GM23338 (cell line): Measurements from ENCODE around the gene COPS2. TPM values are rescaled to one million over a fixed set of nuclear protein-coding genes. Genes with fewer than 3 reads are reported as not detected.

Experiments
- ATAC-seq: fragments of 200-7000 bp; cut with Tn5 transposase; 3 replicates; pipeline ENCODE4 v1.9.1; 2020
- DNase-seq: peaks from one replicate; pipeline ENCODE4 v3.0.0-alpha.2; 2015; ENCODE audit warnings: low spot score
- H2AFZ ChIP-seq: fragments of 200-600 bp; sonication (generic); 2 replicates; pipeline ENCODE4 v1.8.0; 2016; ENCODE audit warnings: antibody characterized with exemption, mild to moderate bottlenecking, moderate library complexity
- H3F3A ChIP-seq: fragments of 200-600 bp; sonication (generic); replicated peaks from 2 replicates; pipeline ENCODE4 v1.8.0; 2017; ENCODE audit warnings: antibody characterized with exemption, mixed run types, low read depth
- H3K27ac ChIP-seq: fragments of 200-600 bp; sonication (generic); 2 replicates; pipeline ENCODE4 v1.6.1; 2016; ENCODE audit warnings: low read depth
- H3K27me3 ChIP-seq: fragments of 200-600 bp; sonication (generic); 2 replicates; pipeline ENCODE4 v1.8.0; 2016; ENCODE audit warnings: mild to moderate bottlenecking, mixed run types, moderate library complexity; ENCODE audit not compliant: insufficient read depth
- H3K36me3 ChIP-seq: fragments of 200-600 bp; sonication (generic); 2 replicates; pipeline ENCODE4 v1.8.0; 2016; ENCODE audit warnings: mild to moderate bottlenecking; ENCODE audit not compliant: insufficient read depth
- H3K4me1 ChIP-seq: fragments of 200-600 bp; sonication (generic); 2 replicates; pipeline ENCODE4 v1.8.0; 2016; ENCODE audit warnings: mild to moderate bottlenecking, moderate library complexity; ENCODE audit not compliant: insufficient read depth
- H3K4me2 ChIP-seq: fragments of 200-600 bp; sonication (generic); 2 replicates; pipeline ENCODE4 v1.7.1; 2017; ENCODE audit warnings: mixed run types
- H3K4me3 ChIP-seq: fragments of 200-600 bp; sonication (generic); 2 replicates; pipeline ENCODE4 v1.6.1; 2016; ENCODE audit warnings: mixed run types
- H3K79me2 ChIP-seq: fragments of 200-600 bp; sonication (generic); replicated peaks from 2 replicates; pipeline ENCODE4 v1.8.0; 2017; ENCODE audit warnings: mild to moderate bottlenecking; ENCODE audit not compliant: insufficient read depth
- H3K9me2 ChIP-seq: fragments of 200-600 bp; sonication (generic); 2 replicates; pipeline ENCODE4 v1.8.0; 2017; ENCODE audit not compliant: insufficient read depth
- H4K20me1 ChIP-seq: fragments of 200-600 bp; sonication (generic); replicated peaks from 2 replicates; pipeline ENCODE4 v1.8.0; 2017; ENCODE audit warnings: mild to moderate bottlenecking; ENCODE audit not compliant: insufficient read depth
- H3K27ac Mint-ChIP-seq: 2 replicates; pipeline ENCODE4 v1.8.0; 2020; ENCODE audit warnings: inconsistent platforms, mild to moderate bottlenecking, moderate library complexity, mixed read lengths
- H3K27me3 Mint-ChIP-seq: 3 replicates; pipeline ENCODE4 v1.8.0; 2022; ENCODE audit warnings: low read depth, mild to moderate bottlenecking, moderate library complexity, mixed read lengths, inconsistent platforms; ENCODE audit not compliant: insufficient read depth, poor library complexity
- H3K36me3 Mint-ChIP-seq: 3 replicates; pipeline ENCODE4 v1.8.0; 2021; ENCODE audit warnings: low read depth, mild to moderate bottlenecking, inconsistent platforms, moderate library complexity, mixed read lengths
- H3K4me1 Mint-ChIP-seq: 3 replicates; pipeline ENCODE4 v1.8.0; 2020; ENCODE audit warnings: mild to moderate bottlenecking, inconsistent platforms, mixed read lengths
- H3K4me3 Mint-ChIP-seq: 3 replicates; pipeline ENCODE4 v1.8.0; 2021; ENCODE audit warnings: moderate library complexity, mild to moderate bottlenecking, inconsistent platforms, mixed read lengths
- H3K9me3 Mint-ChIP-seq: 3 replicates; pipeline ENCODE4 v1.8.0; 2020; ENCODE audit warnings: moderate library complexity, mild to moderate bottlenecking, inconsistent platforms, mixed read lengths
- ETS1 ChIP-seq: IDR thresholded peaks from 2 replicates; pipeline ENCODE4 v1.6.1; 2016; ENCODE audit warnings: antibody characterized with exemption
- EZH2phosphoT487 ChIP-seq: fragments of 200-600 bp; sonication (generic); IDR thresholded peaks from one replicate; pipeline ENCODE4 v1.8.1; 2018; ENCODE audit warnings: antibody characterized with exemption; ENCODE audit not compliant: unreplicated experiment
- POLR2AphosphoS5 ChIP-seq: IDR thresholded peaks from 2 replicates; pipeline ENCODE4 v1.6.1; 2016; ENCODE audit warnings: antibody characterized with exemption, low read depth
- STAT1 ChIP-seq: IDR thresholded peaks from one replicate; pipeline ENCODE4 v1.6.1; 2016; ENCODE audit warnings: antibody characterized with exemption; ENCODE audit not compliant: unreplicated experiment
- ZNF114 ChIP-seq: fragments of 250-450 bp; sonication (Bioruptor Pico); IDR thresholded peaks from 2 replicates; pipeline ENCODE4 v1.5.0; 2020; ENCODE audit warnings: mild to moderate bottlenecking, moderate library complexity
- polyA plus RNA-seq: library from polyadenylated mRNA; unstranded; fragments of >200 nt; fragmentation: Nextera tagmentation; extraction: Ambion mirVana; gene quantifications from 2 replicates; pipeline ENCODE4 v1.2.1, GENCODE V29; 2016
- total RNA-seq: library from RNA; depleted of rRNA; stranded (reverse); fragments of >200 nt; shearing (Covaris generic); gene quantifications from 2 replicates; pipeline ENCODE4 v1.2.3, GENCODE V29; 2014
- TF ChIP-seq, protein P1 (sequence below): fragments of 250-450 bp; sonication (Bioruptor Pico); IDR thresholded peaks from 2 replicates; pipeline ENCODE4 v1.5.0; 2020; ENCODE audit warnings: mild to moderate bottlenecking, moderate library complexity
- TF ChIP-seq, protein P2 (sequence below), 2 experiments: fragments of 200-600 bp in 1 of 2; sonication (generic) in 1 of 2; conservative IDR thresholded peaks; 2 replicates each; pipeline versions ENCODE4 v1.5.1 to v1.6.1; 2016 to 2017; ENCODE audit warnings: antibody characterized with exemption in 2 of 2, low read depth in 2 of 2, mild to moderate bottlenecking in 2 of 2, moderate library complexity in 1 of 2

Gene COPS2
- total and polyA plus RNA-seq, 2 experiments from 2014 or later = 38.7 to 67.3 TPM

- no peak overlapping the region for H3K4me2 ChIP-seq
- Mint-ChIP-seq H3K4me3 (no peak overlapping the region), H3K4me1 (peaks cover 8% of the 10 kb centered on the region; the same call in 2 of the 3 replicates), H3K36me3 (peaks cover 11% of the 10 kb centered on the region; the same call in 2 of the 3 replicates), H3K27ac (no peak overlapping the region), H3K27me3 (peaks cover 1% of the 10 kb centered on the region), H3K9me3 (no peaks in the 10 kb centered on the region)
- no peaks in the 10 kb centered on the region; the same call in none of the 2 replicates for H4K20me1 ChIP-seq
- no peaks in the 10 kb centered on the region for H3K9me2 ChIP-seq
- ATAC-seq = no peak
- DNase-seq = no peak
- H3K4me3 ChIP-seq = no peak overlapping the region
- TF ChIP-seq STAT1 (no peak), EZH2phosphoT487 (no peak)
- H3K36me3 ChIP-seq = peaks cover 20% of the 10 kb centered on the region
- no peaks in the 10 kb centered on the region for H3K4me1 ChIP-seq
- no peaks in the 10 kb centered on the region for H3F3A ChIP-seq
- no peaks in the 10 kb centered on the region for H3K79me2 ChIP-seq
- H3K27ac ChIP-seq = no peak overlapping the region
- H2AFZ ChIP-seq = no peak overlapping the region
- H3K27me3 ChIP-seq = no peaks in the 10 kb centered on the region
These were observed 31.0 kb downstream of the COPS2 start for GRCh38 chr15:49124371-49124770.

DNA sequence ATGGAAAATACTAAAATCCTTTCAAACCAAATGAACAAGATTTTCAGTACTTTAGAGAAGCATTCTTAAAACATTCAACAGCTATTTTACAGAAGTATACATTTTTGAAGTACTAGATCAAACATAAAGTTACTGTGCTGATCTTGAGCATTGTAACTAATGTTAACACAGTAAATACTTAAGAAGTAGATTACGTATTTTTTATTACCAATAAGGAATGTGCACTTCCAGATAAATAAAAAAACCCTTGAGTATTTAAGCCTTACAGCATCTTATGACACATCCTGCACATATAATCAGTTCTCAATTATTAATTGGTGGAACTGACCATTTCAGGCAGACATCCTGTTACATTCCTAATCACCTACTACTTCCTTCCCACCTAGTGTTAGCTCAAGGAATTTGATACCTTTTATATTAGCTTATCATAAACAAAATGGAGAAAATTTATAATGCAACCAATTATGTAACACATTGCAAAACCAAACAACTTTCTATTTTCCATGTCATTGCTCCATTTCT, 32.8 kb downstream of the COPS2 start:
- Mint-ChIP-seq H3K36me3 (peaks cover 1% of the 10 kb centered on the region; the same call in 1 of the 3 replicates), H3K4me1 (peaks cover 11% of the 10 kb centered on the region; the same call in 2 of the 3 replicates), H3K9me3 (no peaks in the 10 kb centered on the region), H3K27me3 (peaks cover 1% of the 10 kb centered on the region), H3K27ac (no peak overlapping the region), H3K4me3 (no peak overlapping the region)
- Histone ChIP-seq H3F3A (no peaks in the 10 kb centered on the region), H3K9me2 (no peaks in the 10 kb centered on the region), H3K79me2 (no peaks in the 10 kb centered on the region), H3K27ac (no peak overlapping the region), H2AFZ (no peak overlapping the region), H4K20me1 (no peaks in the 10 kb centered on the region; the same call in 1 of the 2 replicates), H3K4me2 (no peak overlapping the region), H3K27me3 (no peaks in the 10 kb centered on the region), H3K4me3 (no peak overlapping the region), H3K36me3 (peaks cover 3% of the 10 kb centered on the region; the same call in 1 of the 2 replicates), H3K4me1 (no peaks in the 10 kb centered on the region)
- no peak for ATAC-seq
- DNase-seq = no peak
- no peak for TF ChIP-seq ZNF114 (CRISPR knock-in tag)

DNA sequence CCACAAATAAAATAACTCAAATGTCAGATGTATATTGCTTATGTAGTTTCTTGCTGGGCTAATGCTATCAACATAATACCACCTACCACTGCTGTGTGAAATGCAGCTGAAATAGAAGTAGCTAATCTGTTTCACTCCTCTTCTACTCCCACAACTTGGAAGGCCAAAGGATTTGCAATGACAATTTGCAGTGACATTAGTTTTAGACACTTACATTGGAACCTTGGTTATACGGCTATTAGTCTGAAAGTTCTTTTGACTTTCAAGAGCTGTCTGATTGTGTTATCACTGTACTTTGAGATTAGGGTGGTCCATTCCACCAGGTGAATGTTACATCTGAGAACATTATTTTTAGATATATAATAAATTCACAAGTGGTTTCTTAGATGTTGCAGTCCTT, 33.5 kb downstream of the COPS2 start:
- peaks cover 11% of the 10 kb centered on the region; the same call in 2 of the 3 replicates for H3K4me1 Mint-ChIP-seq
- Histone ChIP-seq H4K20me1 (no peaks in the 10 kb centered on the region; the same call in 1 of the 2 replicates), H3K4me1 (no peaks in the 10 kb centered on the region), H3K4me2 (no peak overlapping the region), H3K79me2 (no peaks in the 10 kb centered on the region), H3K27me3 (no peaks in the 10 kb centered on the region), H3K27ac (no peak overlapping the region), H3K4me3 (no peak overlapping the region), H3F3A (no peaks in the 10 kb centered on the region), H2AFZ (no peak overlapping the region), H3K9me2 (no peaks in the 10 kb centered on the region), H3K36me3 (0 out of 2 replicates have a peak, but pooled peaks cover 3% of the 10 kb centered on the region)
- H3K4me3 Mint-ChIP-seq = no peak overlapping the region
- H3K9me3 Mint-ChIP-seq = no peaks in the 10 kb centered on the region
- ATAC-seq (no peak), DNase-seq (no peak)
- peaks cover 1% of the 10 kb centered on the region for H3K27me3 Mint-ChIP-seq
- no peaks in the 10 kb centered on the region; the same call in 2 of the 3 replicates for H3K36me3 Mint-ChIP-seq
- no peak overlapping the region for H3K27ac Mint-ChIP-seq
- TF ChIP-seq ETS1 = no peak
- TF ChIP-seq, protein P1, sequence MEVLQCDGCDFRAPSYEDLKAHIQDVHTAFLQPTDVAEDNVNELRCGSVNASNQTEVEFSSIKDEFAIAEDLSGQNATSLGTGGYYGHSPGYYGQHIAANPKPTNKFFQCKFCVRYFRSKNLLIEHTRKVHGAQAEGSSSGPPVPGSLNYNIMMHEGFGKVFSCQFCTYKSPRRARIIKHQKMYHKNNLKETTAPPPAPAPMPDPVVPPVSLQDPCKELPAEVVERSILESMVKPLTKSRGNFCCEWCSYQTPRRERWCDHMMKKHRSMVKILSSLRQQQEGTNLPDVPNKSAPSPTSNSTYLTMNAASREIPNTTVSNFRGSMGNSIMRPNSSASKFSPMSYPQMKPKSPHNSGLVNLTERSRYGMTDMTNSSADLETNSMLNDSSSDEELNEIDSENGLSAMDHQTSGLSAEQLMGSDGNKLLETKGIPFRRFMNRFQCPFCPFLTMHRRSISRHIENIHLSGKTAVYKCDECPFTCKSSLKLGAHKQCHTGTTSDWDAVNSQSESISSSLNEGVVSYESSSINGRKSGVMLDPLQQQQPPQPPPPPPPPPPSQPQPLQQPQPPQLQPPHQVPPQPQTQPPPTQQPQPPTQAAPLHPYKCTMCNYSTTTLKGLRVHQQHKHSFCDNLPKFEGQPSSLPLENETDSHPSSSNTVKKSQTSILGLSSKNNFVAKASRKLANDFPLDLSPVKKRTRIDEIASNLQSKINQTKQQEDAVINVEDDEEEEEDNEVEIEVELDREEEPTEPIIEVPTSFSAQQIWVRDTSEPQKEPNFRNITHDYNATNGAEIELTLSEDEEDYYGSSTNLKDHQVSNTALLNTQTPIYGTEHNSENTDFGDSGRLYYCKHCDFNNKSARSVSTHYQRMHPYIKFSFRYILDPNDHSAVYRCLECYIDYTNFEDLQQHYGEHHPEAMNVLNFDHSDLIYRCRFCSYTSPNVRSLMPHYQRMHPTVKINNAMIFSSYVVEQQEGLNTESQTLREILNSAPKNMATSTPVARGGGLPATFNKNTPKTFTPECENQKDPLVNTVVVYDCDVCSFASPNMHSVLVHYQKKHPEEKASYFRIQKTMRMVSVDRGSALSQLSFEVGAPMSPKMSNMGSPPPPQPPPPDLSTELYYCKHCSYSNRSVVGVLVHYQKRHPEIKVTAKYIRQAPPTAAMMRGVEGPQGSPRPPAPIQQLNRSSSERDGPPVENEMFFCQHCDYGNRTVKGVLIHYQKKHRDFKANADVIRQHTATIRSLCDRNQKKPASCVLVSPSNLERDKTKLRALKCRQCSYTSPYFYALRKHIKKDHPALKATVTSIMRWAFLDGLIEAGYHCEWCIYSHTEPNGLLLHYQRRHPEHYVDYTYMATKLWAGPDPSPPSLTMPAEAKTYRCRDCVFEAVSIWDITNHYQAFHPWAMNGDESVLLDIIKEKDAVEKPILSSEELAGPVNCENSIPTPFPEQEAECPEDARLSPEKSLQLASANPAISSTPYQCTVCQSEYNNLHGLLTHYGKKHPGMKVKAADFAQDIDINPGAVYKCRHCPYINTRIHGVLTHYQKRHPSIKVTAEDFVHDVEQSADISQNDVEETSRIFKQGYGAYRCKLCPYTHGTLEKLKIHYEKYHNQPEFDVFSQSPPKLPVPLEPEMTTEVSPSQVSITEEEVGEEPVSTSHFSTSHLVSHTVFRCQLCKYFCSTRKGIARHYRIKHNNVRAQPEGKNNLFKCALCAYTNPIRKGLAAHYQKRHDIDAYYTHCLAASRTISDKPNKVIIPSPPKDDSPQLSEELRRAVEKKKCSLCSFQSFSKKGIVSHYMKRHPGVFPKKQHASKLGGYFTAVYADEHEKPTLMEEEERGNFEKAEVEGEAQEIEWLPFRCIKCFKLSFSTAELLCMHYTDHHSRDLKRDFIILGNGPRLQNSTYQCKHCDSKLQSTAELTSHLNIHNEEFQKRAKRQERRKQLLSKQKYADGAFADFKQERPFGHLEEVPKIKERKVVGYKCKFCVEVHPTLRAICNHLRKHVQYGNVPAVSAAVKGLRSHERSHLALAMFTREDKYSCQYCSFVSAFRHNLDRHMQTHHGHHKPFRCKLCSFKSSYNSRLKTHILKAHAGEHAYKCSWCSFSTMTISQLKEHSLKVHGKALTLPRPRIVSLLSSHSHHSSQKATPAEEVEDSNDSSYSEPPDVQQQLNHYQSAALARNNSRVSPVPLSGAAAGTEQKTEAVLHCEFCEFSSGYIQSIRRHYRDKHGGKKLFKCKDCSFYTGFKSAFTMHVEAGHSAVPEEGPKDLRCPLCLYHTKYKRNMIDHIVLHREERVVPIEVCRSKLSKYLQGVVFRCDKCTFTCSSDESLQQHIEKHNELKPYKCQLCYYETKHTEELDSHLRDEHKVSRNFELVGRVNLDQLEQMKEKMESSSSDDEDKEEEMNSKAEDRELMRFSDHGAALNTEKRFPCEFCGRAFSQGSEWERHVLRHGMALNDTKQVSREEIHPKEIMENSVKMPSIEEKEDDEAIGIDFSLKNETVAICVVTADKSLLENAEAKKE (CRISPR knock-in tag) = no peak
- TF ChIP-seq, protein P2, sequence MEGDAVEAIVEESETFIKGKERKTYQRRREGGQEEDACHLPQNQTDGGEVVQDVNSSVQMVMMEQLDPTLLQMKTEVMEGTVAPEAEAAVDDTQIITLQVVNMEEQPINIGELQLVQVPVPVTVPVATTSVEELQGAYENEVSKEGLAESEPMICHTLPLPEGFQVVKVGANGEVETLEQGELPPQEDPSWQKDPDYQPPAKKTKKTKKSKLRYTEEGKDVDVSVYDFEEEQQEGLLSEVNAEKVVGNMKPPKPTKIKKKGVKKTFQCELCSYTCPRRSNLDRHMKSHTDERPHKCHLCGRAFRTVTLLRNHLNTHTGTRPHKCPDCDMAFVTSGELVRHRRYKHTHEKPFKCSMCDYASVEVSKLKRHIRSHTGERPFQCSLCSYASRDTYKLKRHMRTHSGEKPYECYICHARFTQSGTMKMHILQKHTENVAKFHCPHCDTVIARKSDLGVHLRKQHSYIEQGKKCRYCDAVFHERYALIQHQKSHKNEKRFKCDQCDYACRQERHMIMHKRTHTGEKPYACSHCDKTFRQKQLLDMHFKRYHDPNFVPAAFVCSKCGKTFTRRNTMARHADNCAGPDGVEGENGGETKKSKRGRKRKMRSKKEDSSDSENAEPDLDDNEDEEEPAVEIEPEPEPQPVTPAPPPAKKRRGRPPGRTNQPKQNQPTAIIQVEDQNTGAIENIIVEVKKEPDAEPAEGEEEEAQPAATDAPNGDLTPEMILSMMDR (conservative IDR thresholded peaks at IDR 0.05; ENCODE audit: low read depth in 2 of 2) = no peak
- no peak for TF ChIP-seq POLR2AphosphoS5
- no peak for TF ChIP-seq STAT1
